HG02981 (cell line): Measurements from ENCODE around the gene RXRA.

Experiments
- ATAC-seq: cut with Tn5 transposase; IDR thresholded peaks from one replicate; pipeline ENCODE4 v1.9.1; 2021; ENCODE audit warnings: mild to moderate bottlenecking, moderate library complexity; ENCODE audit not compliant: unreplicated experiment

Gene RXRA

DNA sequence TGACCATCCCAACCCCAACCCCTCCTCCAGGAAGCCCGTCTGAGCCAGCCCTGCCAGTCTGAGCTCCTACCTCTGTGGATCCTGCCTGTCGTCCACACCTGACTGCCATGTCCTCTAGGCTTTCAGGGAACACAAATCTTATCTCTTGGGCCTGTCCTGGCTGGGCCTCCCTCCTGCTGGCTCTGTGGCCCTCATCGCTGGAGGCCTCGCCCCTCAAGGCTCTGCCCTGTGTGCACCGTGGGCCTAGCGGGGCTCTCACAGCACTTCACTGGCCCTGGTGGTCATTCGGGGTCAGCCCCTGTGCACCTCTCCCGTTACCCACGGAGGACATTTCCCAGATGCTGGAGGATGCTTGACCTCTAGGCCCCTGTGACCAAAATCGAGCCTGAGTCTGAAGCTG lies 133.3 kb downstream of the RXRA start:
- ATAC-seq: no peak

DNA sequence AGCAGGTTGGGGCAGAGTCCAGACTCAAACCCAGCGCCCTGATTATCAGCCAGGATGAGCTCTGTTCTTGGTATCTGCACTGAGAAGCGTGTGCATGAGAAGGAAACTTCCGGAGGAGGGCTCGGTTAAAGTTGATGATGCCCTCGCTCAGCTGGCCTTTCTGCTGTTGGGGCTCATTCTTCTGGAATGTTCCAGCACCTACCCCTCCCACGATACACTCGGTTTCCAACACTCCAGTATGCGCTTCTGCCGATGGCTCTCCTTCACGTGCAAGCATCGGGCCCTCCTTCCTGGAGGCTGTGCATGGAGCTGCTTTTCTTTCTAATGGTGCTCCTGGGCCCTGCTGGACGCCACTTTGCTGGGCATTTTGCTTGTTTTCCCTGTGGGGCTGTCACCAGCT lies 134.0 kb downstream of the RXRA start:
- ATAC-seq: no peak

DNA sequence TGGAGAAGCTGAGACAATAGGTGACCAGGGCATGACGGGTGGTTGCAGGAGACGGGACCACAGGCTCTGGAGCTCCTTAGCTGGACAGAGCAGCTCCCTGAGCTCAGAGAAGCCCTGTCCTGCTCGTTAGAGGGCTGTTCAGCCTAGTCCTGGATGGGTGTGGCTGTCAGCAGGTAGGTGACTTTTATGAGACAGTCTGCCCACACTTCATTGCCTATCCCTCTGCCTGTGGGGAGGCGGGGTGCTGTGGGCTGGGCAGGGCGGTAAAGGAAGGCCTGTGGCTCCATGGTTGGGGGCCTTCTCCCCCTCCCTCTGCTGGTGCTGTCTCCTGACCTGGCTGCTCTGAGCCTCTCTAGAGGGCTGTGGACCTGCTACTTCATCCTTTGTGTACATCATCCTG lies 134.6 kb downstream of the RXRA start:
- no peak for ATAC-seq

DNA sequence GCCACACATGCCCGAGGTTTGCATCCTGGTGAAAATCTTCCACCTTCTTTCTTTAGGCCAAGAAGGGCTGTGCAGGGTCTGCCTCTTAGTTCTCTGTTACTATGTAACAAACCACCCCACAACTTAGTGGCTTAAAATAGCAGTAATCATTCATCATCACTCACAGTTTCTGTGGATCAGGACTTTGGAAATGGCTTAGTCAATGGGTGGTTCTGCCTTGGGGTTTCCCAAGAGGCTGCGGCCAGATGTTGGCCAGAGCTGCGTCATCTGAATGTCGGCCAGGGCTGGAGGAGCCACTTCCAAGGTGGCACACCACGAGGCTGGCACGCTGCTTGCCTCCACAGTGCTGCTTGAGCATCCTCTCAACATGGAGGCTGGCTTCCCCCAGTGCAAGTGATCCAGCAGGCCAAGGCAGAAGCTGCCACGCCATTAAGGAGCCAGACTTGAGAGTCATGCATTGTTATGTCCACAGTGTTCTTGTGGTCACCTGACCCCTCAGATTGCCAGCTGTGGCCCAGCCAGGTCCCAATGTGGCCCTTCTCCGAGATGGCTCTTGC lies 135.2 kb downstream of the RXRA start:
- no peak for ATAC-seq

DNA sequence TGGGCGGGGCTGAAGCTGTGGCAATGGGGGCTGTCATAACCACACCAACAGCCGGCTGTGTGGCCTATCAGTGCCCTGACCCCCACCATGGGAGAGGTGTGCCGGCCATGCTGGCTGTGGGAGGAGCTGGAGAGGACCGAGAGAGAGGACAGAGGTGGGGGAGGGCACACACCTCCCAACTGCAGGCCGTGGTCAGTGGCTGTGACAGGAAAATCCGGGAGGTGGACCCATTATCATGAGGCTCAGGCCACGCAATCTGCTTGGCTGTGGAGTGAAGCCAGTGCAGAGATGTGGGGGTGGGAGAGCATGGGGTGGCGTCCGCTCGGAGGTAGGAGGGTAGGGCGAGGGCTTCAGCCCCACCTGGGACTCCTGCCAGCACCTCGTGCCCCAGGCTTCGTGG lies 136.1 kb downstream of the RXRA start:
- ATAC-seq: no peak

DNA sequence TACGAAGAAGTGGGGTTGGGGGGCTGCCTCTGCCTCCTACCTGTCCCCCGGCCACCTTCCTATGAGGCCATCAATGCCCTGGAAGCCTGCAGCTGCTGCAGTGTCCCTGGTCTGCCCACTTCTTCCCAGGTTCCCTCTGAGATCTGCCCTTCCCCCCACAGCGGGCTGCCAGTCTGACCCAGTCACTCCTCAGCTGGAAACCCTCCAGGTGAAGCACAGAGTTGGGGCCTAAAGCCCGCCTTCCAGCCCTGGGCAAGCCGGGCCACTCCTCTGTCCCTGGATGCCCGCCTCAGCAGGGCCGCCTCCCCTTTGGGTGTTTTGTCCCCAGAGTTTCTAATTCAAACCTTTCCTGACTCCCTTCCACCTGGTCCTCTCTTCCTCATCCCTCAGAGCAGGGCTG lies 137.0 kb downstream of the RXRA start:
- ATAC-seq: no peak

DNA sequence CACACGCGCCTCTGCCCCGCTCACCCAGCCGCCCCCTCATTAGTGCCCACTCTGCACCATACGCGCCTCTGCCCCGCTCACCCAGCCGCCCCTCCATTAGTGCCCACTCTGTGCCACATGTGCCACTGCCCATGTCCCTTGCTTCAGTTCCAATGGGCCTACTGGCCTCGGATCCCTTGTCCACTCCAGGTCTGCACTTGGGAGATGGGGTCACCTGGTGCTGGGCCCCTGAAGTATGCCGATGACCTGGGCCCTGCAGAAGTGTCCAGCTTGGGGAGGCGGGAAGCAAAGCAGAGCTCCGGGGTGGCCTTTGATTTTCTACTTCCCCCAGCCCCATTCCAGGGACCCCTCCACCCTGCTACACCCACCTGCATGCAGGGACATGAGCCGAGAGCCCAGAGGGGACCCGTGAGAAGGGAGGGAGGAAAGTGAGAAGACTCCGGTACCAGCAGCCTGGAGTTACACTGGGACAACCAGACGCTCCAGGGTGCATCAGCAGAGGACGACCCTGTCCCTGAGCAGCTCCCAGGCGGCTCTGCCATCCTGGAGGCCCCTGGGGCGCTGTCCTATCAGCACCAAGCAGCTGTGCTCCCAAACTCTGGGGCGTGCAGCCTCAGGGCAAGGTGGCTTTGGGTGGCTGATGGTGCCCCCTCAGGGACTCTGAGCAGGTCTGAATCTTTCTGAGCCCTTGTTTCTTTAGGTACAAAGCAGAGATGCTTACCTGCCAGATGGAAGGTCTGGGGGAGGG lies 140.8 kb downstream of the RXRA start:
- no peak for ATAC-seq

DNA sequence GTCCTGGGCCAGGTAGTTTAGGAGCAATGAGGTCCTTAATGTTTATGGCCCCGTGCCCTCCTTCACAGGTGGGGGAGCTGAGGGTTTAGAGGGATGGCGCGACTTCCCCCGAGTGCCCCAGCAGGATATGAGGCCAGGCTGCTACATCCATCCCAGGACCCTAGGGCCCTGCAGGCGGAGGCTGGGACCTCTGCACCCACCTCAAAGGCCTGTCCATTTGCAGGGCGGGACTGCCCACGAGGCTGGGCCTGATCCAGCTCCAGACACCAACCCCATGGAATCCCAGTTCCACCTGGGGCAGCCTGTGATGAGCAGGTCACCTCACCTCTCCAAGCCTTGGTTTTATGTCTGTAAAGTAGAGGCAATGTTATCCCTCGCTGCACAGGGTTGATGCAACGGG lies 142.1 kb downstream of the RXRA start:
- ATAC-seq: no peak

DNA sequence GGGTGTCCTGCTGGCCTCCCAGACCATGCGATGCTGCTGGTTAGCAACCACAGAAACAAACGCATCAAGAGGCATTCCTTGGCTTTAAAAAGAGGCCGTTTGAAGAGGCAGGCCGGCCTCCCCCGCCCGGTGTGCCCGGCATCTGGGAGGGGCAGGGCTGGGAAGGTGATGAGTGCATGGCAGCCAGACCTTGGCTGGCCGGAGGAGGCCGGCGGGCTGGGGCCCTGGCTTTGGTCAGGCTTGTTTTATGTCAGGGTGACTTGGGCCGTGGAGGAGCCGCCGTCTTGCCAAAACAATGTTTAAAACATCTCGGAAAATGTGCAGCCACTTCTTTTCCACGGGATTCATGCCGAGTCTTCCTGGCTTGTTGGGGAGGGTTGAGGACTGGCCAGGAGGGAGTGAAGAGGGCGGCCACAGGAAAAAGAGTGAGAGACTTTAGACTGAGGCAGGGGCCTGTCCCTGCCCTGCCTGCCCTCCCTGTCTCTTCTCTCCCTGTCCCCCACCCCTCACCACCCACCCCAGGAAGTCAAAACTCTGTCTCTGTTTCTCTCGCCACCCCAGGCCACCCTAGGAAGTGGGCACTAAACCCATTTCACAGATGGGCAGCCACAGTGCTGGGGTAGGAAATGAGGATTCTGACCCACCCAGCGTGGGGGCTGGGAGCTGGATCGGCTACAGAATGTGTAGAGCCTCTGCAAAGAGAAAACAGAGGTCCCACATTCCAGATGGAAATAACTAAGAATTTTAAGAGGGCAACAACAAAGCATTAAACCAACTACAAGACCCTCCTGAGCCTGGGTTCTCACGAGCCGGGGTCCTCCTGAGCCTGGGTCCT lies 143.0 kb downstream of the RXRA start:
- no peak for ATAC-seq

DNA sequence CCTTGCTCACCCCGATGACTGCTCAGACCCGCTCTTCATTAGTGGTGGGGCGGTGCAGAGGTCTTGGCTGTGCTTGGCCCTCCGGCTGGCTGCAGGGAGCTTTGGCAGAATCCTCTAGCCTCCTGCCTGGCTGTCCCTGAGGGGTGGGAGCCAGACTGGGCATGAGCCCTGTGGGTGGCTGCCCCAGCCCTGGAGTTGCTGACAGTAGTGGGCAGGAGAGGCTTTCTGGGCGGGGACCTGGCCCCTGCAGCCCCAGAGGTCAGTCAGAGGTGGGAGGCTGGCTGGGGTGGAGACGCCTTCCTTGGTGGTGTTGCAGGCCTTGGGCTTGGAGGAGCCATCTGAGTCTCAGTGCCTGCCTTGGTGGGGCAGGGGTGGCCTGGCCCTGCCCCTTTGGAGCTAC lies 146.0 kb downstream of the RXRA start:
- ATAC-seq: no peak

DNA sequence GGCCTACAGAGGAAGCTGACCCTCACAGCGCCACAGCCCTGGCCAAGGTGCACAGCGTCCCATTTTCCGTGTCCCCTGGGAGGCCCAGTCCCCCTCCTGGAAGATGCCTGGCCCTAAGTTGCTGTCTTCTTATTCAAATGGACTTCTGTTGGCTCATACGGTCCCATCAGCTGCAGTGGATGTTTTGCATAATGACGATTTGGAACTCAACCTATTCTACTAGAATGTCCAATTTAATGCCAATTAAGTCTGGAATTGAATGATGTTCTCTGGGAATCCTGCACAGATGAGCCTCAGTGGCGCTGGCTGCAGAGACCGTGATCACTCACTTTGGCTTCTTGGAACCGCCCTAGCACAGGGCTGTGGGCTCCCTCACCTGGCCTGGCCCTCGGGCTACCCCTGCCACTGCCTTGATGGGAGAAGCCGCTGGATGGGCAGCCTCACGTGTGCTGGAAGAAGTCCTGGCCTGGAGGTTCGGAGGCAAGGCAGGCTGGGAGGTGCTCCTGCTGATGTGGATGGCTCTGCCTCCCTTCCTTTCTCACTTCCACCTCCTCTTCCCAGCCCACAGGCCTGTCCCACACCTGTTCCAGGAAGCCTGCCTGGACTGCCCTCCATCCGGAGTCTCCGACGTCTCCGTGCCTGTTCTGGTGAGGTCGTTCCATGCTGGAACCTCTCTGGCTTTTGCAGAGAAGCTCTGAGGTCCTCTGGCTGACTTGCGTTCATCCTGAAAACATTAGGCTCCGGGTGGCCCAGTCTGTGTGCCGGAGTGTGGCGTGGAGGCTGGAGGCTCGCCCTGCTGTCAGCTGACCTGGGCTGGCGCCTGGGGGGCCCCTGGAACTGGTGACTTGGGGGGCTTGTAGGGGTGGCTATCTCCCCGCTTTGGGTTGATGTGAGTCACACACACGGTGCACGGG lies 147.1 kb downstream of the RXRA start:
- ATAC-seq: no peak

DNA sequence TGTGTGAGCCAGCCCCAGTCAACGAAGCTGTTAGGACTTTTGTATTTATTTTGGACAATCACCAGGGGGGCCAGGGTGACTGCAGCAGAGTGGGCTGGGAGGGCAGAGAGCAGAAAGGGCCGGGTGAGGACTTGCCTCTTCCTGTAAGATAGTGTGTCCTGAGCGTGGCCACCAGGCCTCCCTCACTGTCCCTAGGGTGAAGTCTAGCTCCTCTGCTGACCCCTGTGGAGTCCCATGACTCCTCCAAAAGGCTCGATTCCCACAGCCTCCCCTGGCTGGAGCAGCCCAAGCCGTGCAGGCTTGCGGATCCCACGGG lies 147.8 kb downstream of the RXRA start:
- ATAC-seq: no peak

DNA sequence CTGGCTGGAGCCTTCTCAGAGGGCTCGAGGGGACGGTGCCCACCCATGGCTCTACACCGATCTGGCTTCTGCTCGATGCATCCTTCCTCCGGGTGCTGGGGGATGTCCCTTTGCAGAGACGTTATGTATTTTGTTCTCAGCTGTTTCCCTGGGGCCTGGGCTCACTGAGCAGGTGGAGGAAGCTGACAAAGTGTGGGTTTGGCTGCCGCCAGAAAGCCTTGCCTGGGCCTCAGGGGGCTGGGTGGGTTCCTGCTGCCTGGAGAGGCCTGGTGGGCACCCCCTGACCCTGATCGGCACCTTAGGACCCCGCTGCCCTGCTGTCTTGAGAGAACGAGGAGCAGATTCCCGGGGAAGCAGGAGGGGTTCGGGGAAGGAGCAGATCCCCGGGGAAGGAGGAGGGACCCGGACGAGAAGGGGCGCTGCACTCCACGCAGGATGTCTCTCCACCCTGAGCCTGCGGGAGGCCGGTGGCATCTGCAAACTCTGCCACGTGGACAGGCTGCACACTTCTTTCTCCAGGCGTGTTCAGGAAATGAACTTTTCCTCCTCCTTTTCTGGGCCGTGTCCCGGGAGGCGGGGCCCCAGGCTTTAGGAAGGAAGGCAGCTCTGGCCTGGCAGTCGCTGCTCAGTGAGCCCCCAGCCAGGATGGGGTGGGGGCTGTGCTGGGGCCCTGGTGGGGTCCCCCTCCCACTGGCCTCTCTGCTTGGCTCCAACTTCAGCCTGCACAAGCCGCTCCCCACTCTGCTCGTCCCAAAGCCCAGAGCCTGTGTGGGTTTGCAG lies 148.9 kb downstream of the RXRA start:
- ATAC-seq: no peak

DNA sequence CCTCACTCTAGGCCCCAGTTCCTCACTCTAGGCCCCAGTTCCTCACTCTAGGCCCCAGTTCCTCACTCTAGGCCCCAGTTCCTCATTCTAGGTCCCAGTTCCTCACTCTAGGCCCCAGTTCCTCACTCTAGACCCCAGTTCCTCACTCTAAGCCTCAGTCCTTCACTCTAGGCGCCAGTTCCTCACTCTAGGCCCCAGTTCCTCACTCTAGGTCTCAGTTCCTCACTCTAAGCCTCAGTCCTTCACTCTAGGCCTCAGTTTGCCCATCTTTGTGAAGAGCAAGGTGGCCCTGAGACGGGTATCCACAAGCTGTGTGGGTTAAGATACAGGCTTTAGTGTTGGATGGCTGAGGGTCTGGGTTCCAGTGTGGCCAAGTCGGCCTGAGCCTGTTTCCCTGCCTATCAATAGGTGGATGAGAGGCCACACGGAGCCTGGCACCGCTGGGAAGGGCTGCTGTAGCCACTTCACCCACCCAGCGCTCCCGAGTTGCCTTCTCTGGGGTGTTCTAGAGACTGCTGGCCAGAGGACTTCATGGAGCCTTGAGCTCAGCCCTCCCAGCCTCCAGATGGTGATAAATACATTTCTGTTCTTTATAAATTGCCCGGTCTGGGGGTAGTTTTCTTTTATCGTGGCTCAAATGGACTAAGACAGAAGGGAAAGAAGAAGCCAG lies 150.2 kb downstream of the RXRA start:
- ATAC-seq: no peak

DNA sequence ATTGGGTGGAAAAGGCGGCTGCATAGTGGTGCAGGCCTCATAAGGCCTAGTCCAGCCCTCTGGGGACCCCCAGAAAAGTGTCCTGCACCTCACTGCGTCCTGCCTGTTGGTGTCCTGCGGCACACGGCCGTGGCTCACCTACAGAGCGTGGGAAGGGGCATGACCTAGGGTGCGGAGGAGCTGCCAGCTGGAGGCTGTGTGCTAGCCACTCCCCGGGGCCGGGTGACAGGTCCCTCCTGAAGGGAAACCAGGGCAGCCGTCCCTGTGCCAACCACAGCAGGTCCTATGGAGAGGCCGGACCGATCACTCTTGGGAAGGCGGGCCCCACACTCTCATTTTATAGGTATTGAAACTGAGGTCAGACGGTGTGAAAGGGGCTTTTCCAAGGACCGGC lies 150.7 kb downstream of the RXRA start:
- no peak for ATAC-seq

DNA sequence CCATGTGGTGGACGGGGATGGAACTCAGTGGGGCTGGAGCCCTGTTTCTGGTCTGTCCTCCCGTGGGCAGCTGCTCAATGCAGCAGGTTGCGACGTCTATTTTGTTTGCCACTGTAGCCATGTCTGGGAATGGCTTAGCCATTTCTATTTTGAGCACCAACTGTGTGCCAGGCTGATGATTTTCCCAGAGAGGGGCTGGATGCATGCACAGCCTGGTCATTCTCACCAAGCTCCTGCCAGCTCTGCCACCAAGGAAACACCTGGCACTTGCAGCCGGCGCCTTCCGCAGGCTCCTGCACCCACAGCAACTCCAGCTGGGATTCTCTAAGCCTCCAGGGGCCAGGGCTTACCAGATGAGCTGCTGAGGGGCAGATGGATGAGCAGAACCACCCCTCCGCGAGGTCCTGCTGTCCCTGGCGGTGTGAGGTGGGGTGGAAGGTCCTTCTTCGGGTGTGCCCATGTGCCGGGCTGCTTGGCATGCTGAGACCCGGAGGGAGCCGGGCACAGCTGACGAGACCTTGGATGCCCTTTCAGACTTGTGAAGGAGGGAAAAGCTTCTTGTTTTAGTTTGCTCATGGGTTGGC lies 151.2 kb downstream of the RXRA start:
- no peak for ATAC-seq

DNA sequence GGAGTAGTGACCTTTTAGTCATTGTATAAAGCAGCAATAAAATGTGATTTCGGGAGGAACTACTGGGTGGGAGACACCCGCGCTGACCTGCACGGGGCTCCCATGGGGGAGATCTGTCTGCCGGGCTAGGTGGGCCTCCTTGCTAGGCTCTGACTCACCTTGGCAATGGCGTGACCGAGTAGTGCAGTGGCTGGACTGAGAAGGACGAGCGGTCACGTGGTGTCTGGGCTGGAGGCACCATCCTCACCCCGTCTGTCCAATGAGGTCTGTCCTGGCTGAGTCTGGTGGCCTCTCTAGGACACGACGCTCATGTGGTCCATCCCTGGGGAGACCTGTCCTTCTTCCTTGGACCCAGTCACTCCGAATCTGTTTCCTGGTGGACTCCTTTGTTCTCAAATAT lies 151.7 kb downstream of the RXRA start:
- ATAC-seq: no peak

DNA sequence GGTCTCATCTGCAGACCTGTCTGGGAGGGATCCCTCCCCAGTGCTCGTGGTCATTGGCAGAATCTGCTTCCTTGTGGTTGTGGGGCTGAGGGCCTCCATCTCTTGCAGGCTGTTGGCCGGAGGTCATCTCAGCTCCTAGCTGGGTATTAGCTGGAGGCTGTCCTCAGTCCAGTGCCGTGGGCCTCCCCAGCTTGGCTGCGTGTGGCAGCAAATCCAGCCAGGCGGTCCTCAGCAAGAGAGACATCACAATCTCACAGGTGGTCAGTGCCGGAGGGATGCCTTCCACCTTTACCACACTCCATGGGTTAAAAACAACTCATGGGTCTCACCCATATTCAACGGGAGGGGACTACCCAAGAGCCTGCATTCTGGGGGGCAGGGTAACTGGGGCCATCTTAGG lies 155.5 kb downstream of the RXRA start:
- ATAC-seq: no peak

DNA sequence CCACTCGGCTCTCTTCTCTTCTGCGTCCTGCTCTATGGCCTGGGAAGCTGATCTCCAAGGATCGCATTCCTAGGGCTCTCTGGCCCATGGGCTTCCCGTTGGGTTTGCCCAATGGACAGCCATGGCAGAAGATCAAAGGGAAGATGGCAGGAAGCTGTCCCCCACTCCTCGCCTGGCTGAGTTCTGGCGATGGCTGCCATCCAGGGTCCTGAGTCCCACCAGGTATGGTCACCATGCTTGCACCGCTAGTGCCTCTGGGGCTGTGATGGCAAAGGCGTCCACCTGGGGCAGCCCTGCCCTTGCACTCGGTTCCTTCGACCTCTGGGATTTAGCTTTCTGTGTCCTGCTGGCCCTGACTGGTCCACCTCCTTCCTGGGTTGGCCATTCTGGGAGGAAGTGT lies 156.0 kb downstream of the RXRA start:
- ATAC-seq: no peak
